ENCODE results near the gene PLCB1.

Gene PLCB1

GRCh38 chr20:8175741-8176675, 43.9 kb downstream of the PLCB1 start:
- H4K20me1 ChIP-seq (ENCODE audit: insufficient read depth, low read length): peaks cover 10% of the 10 kb centered on the region
- H3K27ac ChIP-seq (ENCODE audit: low read length): no peak overlapping the region
- no peak overlapping the region for H3K4me3 ChIP-seq (ENCODE audit: low read depth in 1 of 2, low read length in 2 of 2)
- peaks cover 9% of the 10 kb centered on the region for H3K36me3 ChIP-seq (ENCODE audit: insufficient read depth, low read length)
- H3K79me2 ChIP-seq (ENCODE audit: insufficient read depth, low read length): peaks cover 71% of the 10 kb centered on the region
- no peaks in the 10 kb centered on the region for H3K4me1 ChIP-seq (ENCODE audit: insufficient read depth, low read length)
- H3K4me2 ChIP-seq (ENCODE audit: insufficient read depth, low read length): no peak overlapping the region
- DNase-seq (no peak), ATAC-seq (ENCODE audit: insufficient read depth, low read depth) (no peak)
- TF ChIP-seq EZH2 (IDR thresholded peaks at IDR 0.05; ENCODE audit: borderline replicate concordance, low read depth, low read length, severe bottlenecking): no peak
- TF ChIP-seq, protein P1, sequence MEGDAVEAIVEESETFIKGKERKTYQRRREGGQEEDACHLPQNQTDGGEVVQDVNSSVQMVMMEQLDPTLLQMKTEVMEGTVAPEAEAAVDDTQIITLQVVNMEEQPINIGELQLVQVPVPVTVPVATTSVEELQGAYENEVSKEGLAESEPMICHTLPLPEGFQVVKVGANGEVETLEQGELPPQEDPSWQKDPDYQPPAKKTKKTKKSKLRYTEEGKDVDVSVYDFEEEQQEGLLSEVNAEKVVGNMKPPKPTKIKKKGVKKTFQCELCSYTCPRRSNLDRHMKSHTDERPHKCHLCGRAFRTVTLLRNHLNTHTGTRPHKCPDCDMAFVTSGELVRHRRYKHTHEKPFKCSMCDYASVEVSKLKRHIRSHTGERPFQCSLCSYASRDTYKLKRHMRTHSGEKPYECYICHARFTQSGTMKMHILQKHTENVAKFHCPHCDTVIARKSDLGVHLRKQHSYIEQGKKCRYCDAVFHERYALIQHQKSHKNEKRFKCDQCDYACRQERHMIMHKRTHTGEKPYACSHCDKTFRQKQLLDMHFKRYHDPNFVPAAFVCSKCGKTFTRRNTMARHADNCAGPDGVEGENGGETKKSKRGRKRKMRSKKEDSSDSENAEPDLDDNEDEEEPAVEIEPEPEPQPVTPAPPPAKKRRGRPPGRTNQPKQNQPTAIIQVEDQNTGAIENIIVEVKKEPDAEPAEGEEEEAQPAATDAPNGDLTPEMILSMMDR (IDR thresholded peaks at IDR 0.05; ENCODE audit: borderline replicate concordance, extremely low read depth, low read length, poor library complexity, severe bottlenecking): no peak
- no peaks in the 10 kb centered on the region for H3K27me3 ChIP-seq (ENCODE audit: insufficient read depth, low read length, poor library complexity)
- H3K9ac ChIP-seq (ENCODE audit: low read depth, low read length): no peak overlapping the region
- H3K9me3 ChIP-seq (ENCODE audit: insufficient read depth, low read length, severe bottlenecking): peaks cover 3% of the 10 kb centered on the region
- no peak overlapping the region for H2AFZ ChIP-seq (ENCODE audit: low read depth, low read length)

- Histone ChIP-seq H3K9me3 (ENCODE audit: insufficient read depth, low read length, severe bottlenecking) (peaks cover 11% of the 10 kb centered on the region), H3K4me3 (ENCODE audit: low read depth in 1 of 2, low read length in 2 of 2) (no peak overlapping the region), H2AFZ (ENCODE audit: low read depth, low read length) (no peak overlapping the region), H3K36me3 (ENCODE audit: insufficient read depth, low read length) (no peaks in the 10 kb centered on the region), H3K4me2 (ENCODE audit: insufficient read depth, low read length) (no peak overlapping the region), H4K20me1 (ENCODE audit: insufficient read depth, low read length) (peaks cover 23% of the 10 kb centered on the region; the same call in 1 of the 2 replicates), H3K4me1 (ENCODE audit: insufficient read depth, low read length) (no peaks in the 10 kb centered on the region), H3K9ac (ENCODE audit: low read depth, low read length) (no peak overlapping the region), H3K27ac (ENCODE audit: low read length) (no peak overlapping the region), H3K27me3 (ENCODE audit: insufficient read depth, low read length, poor library complexity) (no peaks in the 10 kb centered on the region), H3K79me2 (ENCODE audit: insufficient read depth, low read length) (peaks cover 80% of the 10 kb centered on the region)
- no peak for DNase-seq
- no peak for ATAC-seq (ENCODE audit: insufficient read depth, low read depth)
- TF ChIP-seq EZH2 (IDR thresholded peaks at IDR 0.05; ENCODE audit: borderline replicate concordance, low read depth, low read length, severe bottlenecking): no peak
- TF ChIP-seq, protein P1 (IDR thresholded peaks at IDR 0.05; ENCODE audit: borderline replicate concordance, extremely low read depth, low read length, poor library complexity, severe bottlenecking): no peak
Measured at GRCh38 chr20:8183526-8183925, 51.5 kb downstream of the PLCB1 start.

- Histone ChIP-seq H3K4me2 (ENCODE audit: insufficient read depth, low read length) (no peak overlapping the region), H3K9me3 (ENCODE audit: insufficient read depth, low read length, severe bottlenecking) (peaks cover 6% of the 10 kb centered on the region), H3K36me3 (ENCODE audit: insufficient read depth, low read length) (peaks cover 6% of the 10 kb centered on the region; the same call in 1 of the 2 replicates), H3K4me1 (ENCODE audit: insufficient read depth, low read length) (no peaks in the 10 kb centered on the region), H3K27ac (ENCODE audit: low read length) (0 out of 2 replicates have a peak overlapping the region, but pooled peaks have one; percentile 3), H3K9ac (ENCODE audit: low read depth, low read length) (no peak overlapping the region), H3K79me2 (ENCODE audit: insufficient read depth, low read length) (peaks cover 85% of the 10 kb centered on the region), H3K4me3 (ENCODE audit: low read depth in 1 of 2, low read length in 2 of 2) (no peak overlapping the region), H4K20me1 (ENCODE audit: insufficient read depth, low read length) (peaks cover 20% of the 10 kb centered on the region; the same call in 1 of the 2 replicates), H3K27me3 (ENCODE audit: insufficient read depth, low read length, poor library complexity) (no peaks in the 10 kb centered on the region), H2AFZ (ENCODE audit: low read depth, low read length) (no peak overlapping the region)
- no peak for DNase-seq
- peak; percentile 31; the same call in 1 of the 3 replicates for ATAC-seq (ENCODE audit: insufficient read depth, low read depth)
- TF ChIP-seq, protein P1 (IDR thresholded peaks at IDR 0.05; ENCODE audit: borderline replicate concordance, extremely low read depth, low read length, poor library complexity, severe bottlenecking): no peak
- no peak for TF ChIP-seq EZH2 (IDR thresholded peaks at IDR 0.05; ENCODE audit: borderline replicate concordance, low read depth, low read length, severe bottlenecking)
Measured at GRCh38 chr20:8187740-8188139, 55.7 kb downstream of the PLCB1 start.
